ENCODE measurements around the gene MAP3K2. TPM values are rescaled to one million over a fixed set of nuclear protein-coding genes. Genes with fewer than 3 reads are reported as not detected.
A peak's percentile ranks its signal among the peaks of the same experiment; 100 is the strongest.

Gene MAP3K2
- total RNA-seq, 1 donor from 2014 or later: 22.2 TPM

DNA sequence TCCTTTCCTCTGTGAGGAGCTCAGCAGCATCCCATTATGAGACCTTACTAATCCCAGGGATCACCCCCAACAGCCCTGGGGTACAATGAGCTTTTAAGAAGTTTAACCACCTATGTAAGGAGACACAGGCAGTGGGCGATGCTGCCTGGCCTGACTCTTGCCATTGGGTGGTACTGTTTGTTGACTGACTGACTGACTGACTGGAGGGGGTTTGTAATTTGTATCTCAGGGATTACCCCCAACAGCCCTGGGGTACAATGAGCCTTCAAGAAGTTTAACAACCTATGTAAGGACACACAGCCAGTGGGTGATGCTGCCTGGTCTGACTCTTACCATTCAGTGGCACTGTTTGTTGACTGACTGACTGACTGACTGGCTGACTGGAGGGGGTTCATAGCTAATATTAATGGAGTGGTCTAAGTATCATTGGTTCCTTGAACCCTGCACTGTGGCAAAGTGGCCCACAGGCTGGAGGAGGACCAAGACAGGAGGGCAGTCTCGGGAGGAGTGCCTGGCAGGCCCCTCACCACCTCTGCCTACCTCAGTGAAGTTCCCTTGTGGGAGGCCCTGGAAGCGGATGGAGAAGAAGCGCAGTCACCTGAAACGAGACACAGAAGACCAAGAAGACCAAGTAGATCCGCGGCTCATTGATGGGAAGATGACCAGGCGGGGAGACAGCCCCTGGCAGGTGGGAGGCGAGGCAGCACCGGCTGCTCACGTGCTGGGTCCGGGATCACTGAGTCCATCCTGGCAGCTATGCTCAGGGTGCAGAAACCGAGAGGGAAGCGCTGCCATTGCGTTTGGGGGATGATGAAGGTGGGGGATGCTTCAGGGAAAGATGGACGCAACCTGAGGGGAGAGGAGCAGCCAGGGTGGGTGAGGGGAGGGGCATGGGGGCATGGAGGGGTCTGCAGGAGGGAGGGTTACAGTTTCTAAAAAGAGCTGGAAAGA is 38.0 kb upstream of the MAP3K2 start:
- no peak overlapping the region for H3K27ac ChIP-seq (replicated peaks)
- intact Hi-C loops (cut with micrococcal nuclease): no loop called here
- H3K4me1 ChIP-seq: peaks cover 15% of the 10 kb centered on the region
- no peaks in the 10 kb centered on the region for H3K9me3 ChIP-seq (replicated peaks)
- DNase-seq: no peak
- H3K4me3 ChIP-seq: no peak overlapping the region
- TF ChIP-seq, protein P1, sequence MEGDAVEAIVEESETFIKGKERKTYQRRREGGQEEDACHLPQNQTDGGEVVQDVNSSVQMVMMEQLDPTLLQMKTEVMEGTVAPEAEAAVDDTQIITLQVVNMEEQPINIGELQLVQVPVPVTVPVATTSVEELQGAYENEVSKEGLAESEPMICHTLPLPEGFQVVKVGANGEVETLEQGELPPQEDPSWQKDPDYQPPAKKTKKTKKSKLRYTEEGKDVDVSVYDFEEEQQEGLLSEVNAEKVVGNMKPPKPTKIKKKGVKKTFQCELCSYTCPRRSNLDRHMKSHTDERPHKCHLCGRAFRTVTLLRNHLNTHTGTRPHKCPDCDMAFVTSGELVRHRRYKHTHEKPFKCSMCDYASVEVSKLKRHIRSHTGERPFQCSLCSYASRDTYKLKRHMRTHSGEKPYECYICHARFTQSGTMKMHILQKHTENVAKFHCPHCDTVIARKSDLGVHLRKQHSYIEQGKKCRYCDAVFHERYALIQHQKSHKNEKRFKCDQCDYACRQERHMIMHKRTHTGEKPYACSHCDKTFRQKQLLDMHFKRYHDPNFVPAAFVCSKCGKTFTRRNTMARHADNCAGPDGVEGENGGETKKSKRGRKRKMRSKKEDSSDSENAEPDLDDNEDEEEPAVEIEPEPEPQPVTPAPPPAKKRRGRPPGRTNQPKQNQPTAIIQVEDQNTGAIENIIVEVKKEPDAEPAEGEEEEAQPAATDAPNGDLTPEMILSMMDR (IDR thresholded peaks at IDR 0.05; ENCODE audit: borderline replicate concordance): no peak
- H3K36me3 ChIP-seq: no peaks in the 10 kb centered on the region
- peaks cover 58% of the 10 kb centered on the region for H3K27me3 ChIP-seq (ENCODE audit: low read depth)

DNA sequence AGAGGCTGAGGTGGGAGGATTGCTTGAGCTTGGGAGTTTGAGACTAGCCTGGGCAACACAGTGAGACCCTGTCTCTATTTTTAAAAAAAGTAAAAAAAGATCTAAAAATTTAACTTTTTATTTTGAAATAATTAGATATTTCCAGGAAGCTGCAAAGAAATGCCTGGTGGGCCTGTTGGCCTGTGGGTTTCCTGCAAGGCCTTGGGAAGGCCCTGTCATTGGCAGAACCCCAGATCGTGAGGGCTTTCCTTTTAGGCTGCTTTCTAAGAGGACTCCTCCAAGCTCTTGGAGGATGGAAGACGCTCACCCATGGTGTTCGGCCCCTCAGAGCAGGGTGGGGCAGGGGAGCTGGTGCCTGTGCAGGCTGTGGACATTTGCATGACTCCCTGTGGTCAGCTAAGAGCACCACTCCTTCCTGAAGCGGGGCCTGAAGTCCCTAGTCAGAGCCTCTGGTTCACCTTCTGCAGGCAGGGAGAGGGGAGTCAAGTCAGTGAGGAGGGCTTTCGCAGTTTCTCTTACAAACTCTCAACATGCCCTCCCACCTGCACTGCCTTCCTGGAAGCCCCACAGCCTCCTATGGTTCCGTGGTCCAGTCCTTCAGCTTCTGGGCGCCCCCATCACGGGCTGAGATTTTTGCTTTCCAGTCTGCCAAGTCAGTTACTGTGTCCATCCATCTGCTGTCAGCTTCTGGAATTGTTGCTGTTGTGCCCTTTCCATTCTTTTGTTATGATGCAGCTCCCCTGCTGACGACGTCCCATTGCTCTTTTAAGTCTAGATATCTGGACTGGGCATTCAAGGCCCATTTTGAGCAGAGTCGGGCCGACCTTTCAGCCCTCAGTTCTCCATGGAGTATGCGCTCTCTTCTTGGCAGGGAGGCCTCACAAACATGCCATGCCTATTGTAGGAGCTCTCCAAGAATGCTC is 37.1 kb upstream of the MAP3K2 start:
- Histone ChIP-seq H3K4me1 (peaks cover 15% of the 10 kb centered on the region), H3K27ac (replicated peaks) (no peak overlapping the region), H3K4me3 (no peak overlapping the region), H3K36me3 (no peaks in the 10 kb centered on the region), H3K27me3 (ENCODE audit: low read depth) (peaks cover 66% of the 10 kb centered on the region), H3K9me3 (replicated peaks) (no peaks in the 10 kb centered on the region)
- TF ChIP-seq, protein P1 (IDR thresholded peaks at IDR 0.05; ENCODE audit: borderline replicate concordance): no peak
- no peak for DNase-seq
- intact Hi-C loops (cut with micrococcal nuclease): no loop called here

DNA sequence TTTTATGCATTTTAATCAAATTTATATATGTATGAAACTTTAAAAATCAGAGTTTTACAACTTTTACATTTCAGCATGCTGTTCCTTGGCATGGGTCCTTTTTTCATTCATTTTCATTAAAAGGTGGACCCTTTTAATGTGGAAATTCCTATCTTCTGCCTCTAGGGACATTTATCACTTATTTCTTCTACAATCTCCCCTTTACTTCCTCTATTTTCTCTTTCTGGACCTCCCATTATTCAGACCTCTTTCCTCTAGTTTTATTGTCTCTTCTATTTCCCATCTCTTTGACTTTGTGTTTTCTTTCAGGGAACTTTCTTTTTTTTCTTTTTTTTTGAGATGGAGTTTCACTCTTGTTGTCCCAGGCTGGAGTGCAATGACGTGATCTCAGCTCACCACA is 36.1 kb upstream of the MAP3K2 start:
- TF ChIP-seq, protein P1 (IDR thresholded peaks at IDR 0.05; ENCODE audit: borderline replicate concordance): no peak
- peaks cover 75% of the 10 kb centered on the region for H3K27me3 ChIP-seq (ENCODE audit: low read depth)
- intact Hi-C loops (cut with micrococcal nuclease): no loop called here

DNA sequence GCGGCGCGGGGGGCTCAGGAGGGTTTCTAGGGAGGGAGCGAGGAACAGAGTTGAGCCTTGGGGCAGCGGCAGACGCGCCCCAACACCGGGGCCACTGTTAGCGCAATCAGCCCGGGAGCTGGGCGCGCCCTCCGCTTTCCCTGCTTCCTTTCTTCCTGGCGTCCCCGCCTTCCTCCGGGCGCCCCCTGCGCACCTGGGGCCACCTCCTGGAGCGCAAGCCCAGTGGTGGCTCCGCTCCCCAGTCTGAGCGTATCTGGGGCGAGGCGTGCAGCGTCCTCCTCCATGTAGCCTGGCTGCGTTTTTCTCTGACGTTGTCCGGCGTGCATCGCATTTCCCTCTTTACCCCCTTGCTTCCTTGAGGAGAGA is 35.7 kb upstream of the MAP3K2 start:
- H3K36me3 ChIP-seq: no peaks in the 10 kb centered on the region
- intact Hi-C loops (cut with micrococcal nuclease): no loop called here
- peak overlapping the region; percentile 50 for H3K4me3 ChIP-seq
- no peak for DNase-seq
- H3K4me1 ChIP-seq: peaks cover 15% of the 10 kb centered on the region
- H3K27ac ChIP-seq (replicated peaks): no peak overlapping the region
- H3K9me3 ChIP-seq (replicated peaks): no peaks in the 10 kb centered on the region
- peaks cover 79% of the 10 kb centered on the region for H3K27me3 ChIP-seq (ENCODE audit: low read depth)
- TF ChIP-seq, protein P1 (IDR thresholded peaks at IDR 0.05; ENCODE audit: borderline replicate concordance): no peak

More for the DNA sequence above, 36.1 kb upstream of the MAP3K2 start:
- no peaks in the 10 kb centered on the region for H3K36me3 ChIP-seq
- peak overlapping the region; percentile 50 for H3K4me3 ChIP-seq
- peaks cover 15% of the 10 kb centered on the region for H3K4me1 ChIP-seq
- H3K9me3 ChIP-seq (replicated peaks): no peaks in the 10 kb centered on the region
- no peak overlapping the region for H3K27ac ChIP-seq (replicated peaks)
- DNase-seq: no peak
